ENCODE data around the gene BIRC7. TPM values are rescaled to one million over a fixed set of nuclear protein-coding genes. Genes with fewer than 3 reads are reported as not detected.

Gene BIRC7
- total RNA-seq, 1 donor from 2014 or later: 0.50 TPM

DNA sequence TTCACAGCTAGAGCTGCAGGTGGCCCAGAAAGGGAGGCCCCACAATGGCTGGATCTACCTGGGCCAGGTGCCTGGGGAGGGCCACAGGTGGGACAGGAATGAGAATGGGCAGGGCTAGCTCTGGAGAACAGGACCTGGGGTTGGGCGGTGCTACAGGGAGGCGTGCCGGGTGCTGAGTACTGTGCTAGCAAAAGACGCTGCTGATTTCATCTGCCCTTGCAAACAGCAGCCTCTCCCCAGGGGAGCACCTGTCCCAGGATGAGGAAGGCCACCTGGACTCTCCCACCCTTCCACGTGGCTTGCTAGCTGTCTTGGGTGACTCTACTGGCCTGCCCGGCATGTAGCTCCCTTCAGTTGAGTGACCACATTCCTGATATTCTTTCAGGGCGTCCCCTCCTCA, 13.2 kb upstream of the BIRC7 start:
- DNase-seq (ENCODE audit: low spot score): no peak
- Mint-ChIP-seq H3K4me1 (ENCODE audit: low read depth) (peaks cover 24% of the 10 kb centered on the region), H3K27ac (ENCODE audit: unreplicated experiment) (no peak overlapping the region), H3K4me3 (ENCODE audit: unreplicated experiment) (no peak overlapping the region), H3K27me3 (ENCODE audit: low read depth) (peaks cover 10% of the 10 kb centered on the region), H3K36me3 (ENCODE audit: low read depth) (no peaks in the 10 kb centered on the region), H3K9me3 (ENCODE audit: low read depth) (no peaks in the 10 kb centered on the region)
- TF ChIP-seq, protein P1, sequence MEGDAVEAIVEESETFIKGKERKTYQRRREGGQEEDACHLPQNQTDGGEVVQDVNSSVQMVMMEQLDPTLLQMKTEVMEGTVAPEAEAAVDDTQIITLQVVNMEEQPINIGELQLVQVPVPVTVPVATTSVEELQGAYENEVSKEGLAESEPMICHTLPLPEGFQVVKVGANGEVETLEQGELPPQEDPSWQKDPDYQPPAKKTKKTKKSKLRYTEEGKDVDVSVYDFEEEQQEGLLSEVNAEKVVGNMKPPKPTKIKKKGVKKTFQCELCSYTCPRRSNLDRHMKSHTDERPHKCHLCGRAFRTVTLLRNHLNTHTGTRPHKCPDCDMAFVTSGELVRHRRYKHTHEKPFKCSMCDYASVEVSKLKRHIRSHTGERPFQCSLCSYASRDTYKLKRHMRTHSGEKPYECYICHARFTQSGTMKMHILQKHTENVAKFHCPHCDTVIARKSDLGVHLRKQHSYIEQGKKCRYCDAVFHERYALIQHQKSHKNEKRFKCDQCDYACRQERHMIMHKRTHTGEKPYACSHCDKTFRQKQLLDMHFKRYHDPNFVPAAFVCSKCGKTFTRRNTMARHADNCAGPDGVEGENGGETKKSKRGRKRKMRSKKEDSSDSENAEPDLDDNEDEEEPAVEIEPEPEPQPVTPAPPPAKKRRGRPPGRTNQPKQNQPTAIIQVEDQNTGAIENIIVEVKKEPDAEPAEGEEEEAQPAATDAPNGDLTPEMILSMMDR (IDR thresholded peaks at IDR 0.05): no peak

DNA sequence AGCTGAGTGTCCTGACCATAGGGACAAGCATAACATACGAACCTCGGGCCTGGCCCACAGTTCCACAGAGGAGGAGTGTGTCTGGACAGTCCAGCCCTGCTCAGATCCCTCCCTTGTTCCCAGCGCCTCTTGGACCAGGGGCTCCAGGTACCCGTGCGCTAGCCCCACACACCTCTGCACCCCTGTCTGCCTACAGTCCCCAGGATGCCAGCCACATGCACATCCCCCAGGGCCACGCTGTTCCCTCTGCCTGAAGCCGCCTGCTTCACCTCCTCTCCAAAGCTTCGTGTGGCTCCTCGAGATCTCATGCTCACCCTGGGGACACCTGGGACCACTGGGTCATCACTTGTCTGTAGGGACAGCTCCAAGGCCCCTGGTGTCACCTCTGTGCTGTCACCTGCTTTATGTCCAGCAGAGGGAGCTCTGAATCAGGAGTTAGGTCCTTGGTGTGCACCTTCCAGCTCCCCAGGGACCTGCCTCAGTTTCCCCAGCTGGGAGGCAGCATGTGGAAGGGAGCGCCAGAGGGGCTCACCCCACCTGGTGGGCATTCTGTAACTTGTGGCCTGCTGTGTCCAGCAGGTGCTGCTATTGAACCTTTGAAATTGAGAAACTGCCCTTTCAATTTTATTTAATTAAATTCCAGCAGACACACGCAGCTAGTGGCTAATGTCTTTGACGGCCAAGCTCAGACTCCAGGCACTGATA, 12.4 kb upstream of the BIRC7 start:
- TF ChIP-seq, protein P1 (IDR thresholded peaks at IDR 0.05): peak; percentile 93
- H3K27ac Mint-ChIP-seq (ENCODE audit: unreplicated experiment): peak overlapping the region; percentile 51
- H3K27me3 Mint-ChIP-seq (ENCODE audit: low read depth): peaks cover 10% of the 10 kb centered on the region

DNA sequence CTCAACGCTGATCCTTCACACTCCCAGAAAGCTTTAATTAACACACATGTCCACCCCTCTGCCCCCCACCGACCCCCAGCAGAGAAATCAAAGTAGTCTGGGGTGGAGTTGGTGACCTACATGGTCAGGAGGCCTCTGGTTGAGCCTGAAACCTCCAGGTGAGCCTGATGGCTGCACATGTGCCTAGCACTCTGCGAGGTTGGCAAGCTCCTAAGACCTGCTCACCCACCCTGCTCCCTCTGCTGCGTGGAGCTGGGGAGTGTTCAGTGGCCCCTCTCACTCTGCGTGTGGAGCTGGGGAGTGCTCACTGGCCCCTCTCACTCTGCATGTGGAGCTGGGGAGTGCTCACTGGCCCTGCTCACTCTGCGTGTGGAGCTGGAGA, 11.9 kb upstream of the BIRC7 start:
- H3K4me3 Mint-ChIP-seq (ENCODE audit: unreplicated experiment): no peak overlapping the region
- TF ChIP-seq, protein P1 (IDR thresholded peaks at IDR 0.05): no peak
- no peaks in the 10 kb centered on the region for H3K36me3 Mint-ChIP-seq (ENCODE audit: low read depth)
- peak overlapping the region; percentile 51 for H3K27ac Mint-ChIP-seq (ENCODE audit: unreplicated experiment)
- no peak for DNase-seq (ENCODE audit: low spot score)
- H3K4me1 Mint-ChIP-seq (ENCODE audit: low read depth): peaks cover 24% of the 10 kb centered on the region
- H3K27me3 Mint-ChIP-seq (ENCODE audit: low read depth): peaks cover 10% of the 10 kb centered on the region
- no peaks in the 10 kb centered on the region for H3K9me3 Mint-ChIP-seq (ENCODE audit: low read depth)

More for the DNA sequence above, 12.4 kb upstream of the BIRC7 start:
- H3K4me3 Mint-ChIP-seq (ENCODE audit: unreplicated experiment): no peak overlapping the region
- DNase-seq (ENCODE audit: low spot score): no peak
- no peaks in the 10 kb centered on the region for H3K36me3 Mint-ChIP-seq (ENCODE audit: low read depth)
- H3K4me1 Mint-ChIP-seq (ENCODE audit: low read depth): peaks cover 24% of the 10 kb centered on the region
- H3K9me3 Mint-ChIP-seq (ENCODE audit: low read depth): no peaks in the 10 kb centered on the region

DNA sequence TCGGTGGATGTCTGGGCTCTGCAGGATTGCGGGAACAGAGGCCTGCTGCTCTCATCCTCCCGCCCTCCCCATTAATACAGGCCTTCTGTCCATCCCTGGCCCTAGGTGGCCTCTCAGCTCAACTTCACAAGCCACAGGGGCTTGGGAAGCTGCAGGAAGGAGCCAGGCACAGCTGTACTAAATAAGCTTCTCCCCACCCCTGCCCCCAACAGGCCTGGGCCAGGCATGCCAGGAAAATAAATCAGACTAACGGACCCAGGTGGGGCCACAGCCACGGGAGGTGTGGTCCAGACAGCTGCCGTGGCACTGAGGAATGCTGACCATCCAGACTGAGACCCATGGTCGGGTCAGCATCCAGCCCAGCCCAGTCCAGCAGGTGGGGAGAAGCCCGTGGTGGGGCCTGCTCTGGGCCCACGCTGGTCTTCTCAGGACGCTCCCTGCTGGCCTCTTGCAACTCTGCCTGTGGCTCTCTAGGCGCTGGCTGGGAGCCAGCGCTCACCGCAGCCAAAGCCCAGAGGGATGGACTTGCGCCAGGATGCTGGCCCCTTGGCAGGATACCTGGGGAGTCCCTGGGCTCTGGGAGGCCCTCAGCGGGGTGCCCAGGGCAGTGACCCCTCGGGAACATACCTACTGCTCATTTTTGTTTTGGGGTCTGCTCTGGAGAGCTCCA, 11.2 kb upstream of the BIRC7 start:
- TF ChIP-seq, protein P1 (IDR thresholded peaks at IDR 0.05): peak; percentile 69
- Mint-ChIP-seq H3K27ac (ENCODE audit: unreplicated experiment) (peak overlapping the region; percentile 74), H3K27me3 (ENCODE audit: low read depth) (peaks cover 10% of the 10 kb centered on the region), H3K4me3 (ENCODE audit: unreplicated experiment) (no peak overlapping the region), H3K9me3 (ENCODE audit: low read depth) (no peaks in the 10 kb centered on the region), H3K4me1 (ENCODE audit: low read depth) (peaks cover 24% of the 10 kb centered on the region), H3K36me3 (ENCODE audit: low read depth) (no peaks in the 10 kb centered on the region)
- no peak for DNase-seq (ENCODE audit: low spot score)

DNA sequence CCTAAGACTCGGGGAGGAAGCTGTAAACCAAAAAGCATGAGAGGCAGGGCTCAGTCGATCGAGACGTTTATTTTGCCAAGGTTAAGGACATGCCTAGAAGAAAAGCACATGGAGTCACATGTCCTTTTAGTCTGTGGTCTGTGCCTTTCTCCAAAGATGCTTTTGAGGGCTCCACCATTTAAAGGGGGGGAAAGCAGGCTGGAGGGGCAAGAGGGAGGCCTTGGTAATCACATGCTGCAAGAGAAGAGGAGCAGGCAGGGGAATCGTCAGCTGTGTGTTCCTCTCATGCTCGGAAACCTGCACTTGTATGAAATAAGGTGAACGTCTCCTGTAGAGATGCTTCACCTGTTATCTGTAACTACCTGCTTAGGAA, 10.6 kb upstream of the BIRC7 start:
- peaks cover 8% of the 10 kb centered on the region for H3K27me3 Mint-ChIP-seq (ENCODE audit: low read depth)
- TF ChIP-seq, protein P1 (IDR thresholded peaks at IDR 0.05): no peak
- no peaks in the 10 kb centered on the region for H3K9me3 Mint-ChIP-seq (ENCODE audit: low read depth)
- H3K27ac Mint-ChIP-seq (ENCODE audit: unreplicated experiment): peak overlapping the region; percentile 74
- no peaks in the 10 kb centered on the region for H3K36me3 Mint-ChIP-seq (ENCODE audit: low read depth)
- H3K4me1 Mint-ChIP-seq (ENCODE audit: low read depth): peaks cover 30% of the 10 kb centered on the region
- H3K4me3 Mint-ChIP-seq (ENCODE audit: unreplicated experiment): no peak overlapping the region
- DNase-seq (ENCODE audit: low spot score): no peak

Data from chondrocyte (in vitro differentiated cells).